ENCODE measurements around the gene RPL22.
"Not testable (repeated sequence)": the region's sequence is repeated elsewhere in the genome, so short reads cannot be mapped to it uniquely, and the experiment has no call there.

Gene RPL22

DNA sequence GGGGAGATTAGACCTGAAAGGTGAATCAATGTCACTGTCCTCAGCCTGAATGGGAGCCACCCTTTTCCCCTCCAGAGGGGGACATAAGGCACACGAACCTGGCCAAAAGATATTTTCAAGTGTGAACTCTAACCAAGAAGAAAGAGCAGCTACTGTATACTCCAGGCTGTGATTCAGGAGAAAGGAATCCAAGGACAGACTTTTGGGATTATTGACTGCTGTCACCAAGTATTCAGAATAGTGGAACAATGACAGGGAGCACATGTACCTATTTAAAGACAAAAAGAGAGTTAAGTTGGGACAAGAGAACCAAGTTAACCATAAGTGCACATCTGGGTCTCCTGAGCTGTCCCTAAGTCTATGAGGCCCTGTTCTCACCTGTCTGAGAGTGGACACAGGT, 34.0 kb upstream of the RPL22 start:
- DNase-seq: no peak

DNA sequence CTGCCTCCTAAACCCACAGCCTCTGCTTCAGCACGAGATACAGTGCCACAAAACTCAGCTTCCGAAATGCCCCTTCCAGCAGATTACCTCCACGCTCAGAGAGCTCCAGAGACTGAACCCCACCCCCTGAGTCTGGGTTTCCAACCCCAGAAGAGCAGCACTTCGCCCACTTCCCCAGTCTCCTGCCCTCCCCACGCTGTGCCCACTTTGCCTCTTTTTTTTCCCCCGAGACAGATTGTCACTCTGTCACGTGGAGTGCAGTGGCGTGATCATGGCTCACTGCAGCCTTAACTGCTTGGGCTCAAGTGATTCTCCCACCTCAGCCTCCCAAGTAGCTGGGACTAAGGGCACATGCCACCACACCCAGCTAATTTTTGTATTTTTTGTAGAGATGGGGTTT, 26.3 kb upstream of the RPL22 start:
- no peak for DNase-seq

DNA sequence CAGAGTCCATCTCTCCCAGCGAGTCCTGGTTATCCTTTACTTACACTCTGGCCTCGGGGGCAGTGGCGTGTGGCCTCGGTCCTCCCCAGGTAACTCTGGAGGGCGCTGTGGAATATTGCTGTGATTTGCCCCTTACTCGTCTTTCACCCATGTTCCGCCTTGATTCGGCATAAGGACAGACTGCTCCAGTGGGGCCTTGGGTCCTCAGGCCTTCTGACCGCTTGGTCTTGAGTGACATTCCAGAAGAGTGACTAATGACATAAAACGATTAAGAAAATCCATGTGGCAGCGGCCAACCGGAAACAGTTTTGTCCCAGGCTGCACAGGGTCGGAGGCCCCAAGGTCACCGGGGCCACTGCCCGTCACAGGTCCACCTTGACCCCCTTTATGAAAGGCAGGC, 25.3 kb upstream of the RPL22 start:
- DNase-seq: no peak

DNA sequence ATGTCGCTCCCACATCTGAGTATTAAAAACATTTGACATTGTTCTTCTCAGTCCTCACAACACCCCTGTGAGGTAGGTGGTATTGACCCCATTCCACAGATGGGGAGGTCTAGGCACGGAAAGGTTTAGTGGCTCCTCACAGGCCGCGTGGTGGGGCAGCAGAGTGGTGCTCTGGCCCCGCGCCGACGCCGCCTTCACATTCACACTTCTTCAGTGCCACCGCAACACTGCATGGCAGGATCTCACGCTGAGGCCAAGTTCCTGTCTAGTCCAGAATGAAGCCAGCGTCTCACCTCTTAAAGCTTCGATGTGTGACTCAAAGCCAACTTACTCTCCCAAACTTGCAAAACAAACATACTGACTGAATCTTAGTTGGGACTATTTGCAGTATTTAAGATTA, 24.2 kb upstream of the RPL22 start:
- no peak for DNase-seq

DNA sequence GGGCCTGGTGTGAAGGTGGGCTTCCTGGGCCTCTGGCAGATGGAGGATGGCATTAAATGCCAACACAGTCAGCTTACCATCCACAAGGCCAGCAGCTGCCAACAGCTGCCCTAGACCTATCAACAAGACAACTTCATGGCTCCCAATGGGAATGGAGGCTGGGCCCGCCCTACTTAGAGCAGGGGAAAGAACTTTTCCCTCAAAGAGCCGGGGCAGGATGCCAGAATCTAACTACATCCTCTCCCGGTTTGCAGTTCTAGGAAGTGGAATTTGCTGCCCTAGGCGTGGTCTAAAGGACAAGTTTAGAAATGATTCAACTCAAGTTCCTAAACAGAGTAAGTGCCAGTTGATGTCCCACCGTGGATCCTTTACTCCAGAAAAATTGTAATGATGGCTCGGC, 23.2 kb upstream of the RPL22 start:
- no peak for DNase-seq

DNA sequence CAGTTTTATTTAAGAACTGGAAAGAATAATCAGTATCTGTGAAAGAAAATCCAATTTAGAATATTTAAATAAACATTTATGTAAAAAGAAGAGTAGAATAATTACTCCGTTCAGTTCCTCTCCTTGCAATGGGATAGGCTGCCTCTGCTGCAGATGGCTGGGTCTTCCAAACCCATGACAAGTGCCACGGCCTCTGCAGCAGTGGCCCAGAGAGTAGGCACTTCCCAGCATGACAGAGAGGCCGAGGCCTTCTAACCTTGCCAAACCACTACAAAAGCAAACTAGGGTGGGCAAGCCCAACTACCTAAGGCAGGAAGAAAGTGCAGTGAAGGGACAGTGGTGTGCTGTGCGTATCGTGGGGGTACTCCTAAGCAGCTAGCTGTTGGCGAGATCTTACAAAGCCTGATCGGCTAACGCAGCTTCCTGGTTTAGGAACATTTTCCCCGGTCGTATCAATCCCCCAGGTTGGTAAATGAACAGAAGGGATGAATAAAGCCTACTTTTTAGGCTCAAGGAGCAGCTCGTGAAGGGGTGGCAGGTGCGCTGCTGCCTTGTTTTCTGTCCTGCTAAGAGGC, 21.9 kb upstream of the RPL22 start:
- peak; percentile 35 for DNase-seq

DNA sequence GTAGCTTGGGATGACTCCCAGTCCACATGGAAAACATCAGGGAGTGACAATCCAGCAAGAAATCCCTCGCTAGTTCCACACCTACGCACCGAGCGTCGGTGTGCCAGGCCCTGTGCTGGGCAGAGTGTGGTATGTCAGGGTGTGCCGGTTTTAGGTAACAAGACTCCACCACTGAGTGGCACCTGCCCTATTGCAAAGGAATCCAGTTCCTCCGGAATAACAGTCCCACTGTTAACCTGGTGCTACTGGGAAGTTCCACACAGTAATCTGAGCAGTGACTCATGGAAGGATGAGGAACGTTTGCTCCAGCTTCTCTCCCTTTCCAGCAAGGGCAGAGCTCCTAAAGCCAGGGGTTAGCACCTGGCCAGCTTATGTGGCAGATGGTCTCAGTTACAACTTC, 20.8 kb upstream of the RPL22 start:
- peak; percentile 52 for DNase-seq

DNA sequence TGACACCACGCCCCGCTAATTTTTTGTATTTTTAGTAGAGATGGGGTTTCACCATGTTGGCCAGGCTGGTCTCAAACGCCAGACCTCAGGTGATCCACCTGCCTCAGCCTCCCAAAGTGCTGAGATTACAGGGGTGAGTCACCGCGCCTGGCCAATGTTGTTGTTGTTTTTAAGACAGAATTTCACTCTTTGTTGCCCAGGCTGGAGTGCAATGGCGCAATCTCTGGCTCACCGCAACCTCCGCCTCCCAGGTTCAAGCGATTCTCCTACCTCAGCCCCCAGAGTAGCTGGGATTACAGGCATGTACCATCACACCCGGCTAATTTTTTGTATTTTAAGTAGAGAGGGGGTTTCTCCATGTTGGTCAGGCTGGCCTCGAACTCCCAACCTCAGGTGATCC, 20.2 kb upstream of the RPL22 start:
- DNase-seq: not testable (repeated sequence)

DNA sequence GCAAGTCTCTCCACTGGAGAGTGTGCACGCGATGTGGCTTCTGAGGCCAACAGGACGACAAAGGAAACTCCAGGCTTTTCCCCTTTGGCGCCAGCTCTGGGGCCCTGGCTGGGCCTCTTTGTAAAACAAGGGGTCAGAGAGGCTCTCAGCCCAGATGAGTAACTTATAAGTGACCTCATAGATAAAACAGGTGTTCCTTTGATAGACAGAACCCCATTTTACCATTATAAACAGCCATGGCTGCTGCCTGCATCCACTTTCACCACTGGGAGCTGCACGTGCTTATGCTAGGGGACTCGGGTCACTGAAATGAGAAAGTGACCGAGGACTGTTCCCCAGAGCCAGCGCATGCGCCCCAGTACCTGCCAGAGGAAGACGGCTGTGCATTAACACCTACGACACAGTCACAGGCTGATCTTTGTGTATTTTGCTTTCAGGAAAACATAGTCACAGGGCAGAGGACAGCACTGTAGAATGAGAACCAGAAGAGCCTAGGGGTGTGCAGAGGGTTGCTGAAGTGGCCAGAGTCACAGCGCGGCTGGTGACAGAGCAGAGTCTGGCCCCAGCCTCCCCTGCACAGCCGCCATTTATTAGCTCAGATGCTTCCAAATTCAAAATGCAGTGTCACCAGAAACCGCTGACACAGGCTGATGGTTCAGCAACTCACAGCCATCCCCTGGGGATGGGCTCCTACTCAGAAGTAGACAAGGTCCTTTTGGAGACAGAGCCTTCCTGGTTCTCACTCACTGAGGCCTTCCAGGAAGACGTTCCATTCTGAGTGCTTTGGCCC, 19.2 kb upstream of the RPL22 start:
- peak; percentile 85 for DNase-seq

DNA sequence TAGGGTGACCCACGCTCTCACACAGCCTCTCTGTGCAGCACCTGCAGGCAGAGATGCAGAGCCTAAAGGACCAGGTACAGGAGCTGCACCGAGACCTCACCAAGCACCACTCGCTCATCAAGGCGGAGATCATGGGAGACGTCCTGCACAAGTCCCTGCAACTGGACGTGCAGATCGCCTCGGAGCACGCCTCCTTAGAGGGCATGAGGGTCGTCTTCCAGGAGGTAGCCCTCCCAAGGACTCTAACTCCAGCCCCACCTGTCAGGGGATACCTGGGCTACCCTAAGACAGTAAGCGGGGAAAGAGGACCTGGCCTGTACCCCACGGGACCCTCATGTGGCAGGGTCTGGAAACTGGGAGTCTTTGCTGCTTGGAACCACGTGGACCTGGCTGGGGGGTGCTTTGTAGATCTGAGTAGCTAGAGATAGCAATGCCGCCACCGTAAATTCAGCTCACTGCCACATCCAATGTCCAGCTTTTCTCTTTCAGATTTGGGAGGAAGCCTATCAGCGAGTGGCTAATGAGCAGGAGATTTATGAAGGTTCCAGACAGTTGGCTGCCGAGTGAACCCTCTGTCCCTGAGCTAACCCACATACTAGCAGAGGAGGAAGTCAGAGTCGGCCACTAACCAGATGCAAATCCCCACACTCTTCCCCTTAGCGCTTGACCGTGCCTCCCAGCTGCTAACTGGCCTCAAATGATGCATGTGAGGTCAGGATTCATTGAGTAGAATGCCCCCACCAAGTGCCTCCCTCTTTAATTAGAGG, 13.0 kb upstream of the RPL22 start:
- DNase-seq: no peak

DNA sequence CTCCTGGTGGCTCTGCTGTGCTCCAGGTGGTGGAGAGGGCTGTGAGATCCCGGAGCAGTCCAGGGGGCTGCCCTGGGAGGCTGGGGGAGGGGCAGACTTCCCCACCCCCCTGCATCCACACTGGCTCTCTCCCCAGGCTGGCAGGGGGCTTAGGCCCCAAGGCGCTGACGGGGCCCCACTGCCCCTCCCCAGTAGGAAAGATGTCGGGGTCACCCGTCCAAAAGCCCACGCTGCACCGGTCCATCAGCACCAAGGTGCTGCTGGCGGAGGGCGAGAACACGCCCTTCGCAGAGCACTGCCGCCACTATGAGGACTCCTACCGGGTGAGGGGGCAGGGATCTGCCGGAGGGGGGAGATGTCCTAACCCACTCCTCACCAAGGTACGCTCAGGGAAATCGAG, 12.3 kb upstream of the RPL22 start:
- no peak for DNase-seq

DNA sequence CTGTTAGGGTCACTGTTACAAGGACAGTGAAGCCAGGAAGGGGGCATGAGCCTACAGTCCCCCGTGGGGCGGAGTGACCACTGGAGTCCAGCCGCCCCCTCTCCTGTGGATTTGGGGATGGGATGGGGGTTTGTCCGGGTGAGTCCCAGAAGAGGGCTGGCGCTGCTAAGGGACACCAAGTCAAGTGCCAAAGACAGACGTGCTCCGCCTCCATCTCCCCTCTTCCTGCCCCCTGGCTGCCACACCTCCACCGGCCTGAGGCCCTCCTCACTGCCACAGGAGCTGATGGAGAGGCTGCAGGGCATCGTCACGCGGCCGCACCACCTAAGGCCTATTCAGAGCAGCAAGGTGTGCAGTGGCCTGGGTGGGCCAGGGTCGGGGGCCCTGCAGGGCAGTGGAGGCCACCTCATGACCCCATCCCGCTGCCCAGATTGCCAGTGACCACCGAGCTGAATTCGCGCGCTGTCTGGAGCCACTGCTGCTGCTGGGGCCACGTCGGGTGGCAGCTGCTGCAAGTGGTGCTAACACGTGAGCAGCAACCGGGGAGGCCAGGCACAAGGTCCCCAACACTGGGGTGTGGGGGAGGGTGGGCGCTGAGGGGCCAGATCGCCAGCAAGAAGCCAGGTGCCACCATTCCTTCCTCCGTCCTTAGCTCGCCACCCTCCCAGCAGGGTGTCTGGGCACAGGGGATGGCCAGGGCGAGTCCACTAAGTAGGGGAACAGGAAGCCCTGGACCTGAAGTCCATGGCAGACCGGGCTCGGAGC, 11.4 kb upstream of the RPL22 start:
- no peak for DNase-seq

DNA sequence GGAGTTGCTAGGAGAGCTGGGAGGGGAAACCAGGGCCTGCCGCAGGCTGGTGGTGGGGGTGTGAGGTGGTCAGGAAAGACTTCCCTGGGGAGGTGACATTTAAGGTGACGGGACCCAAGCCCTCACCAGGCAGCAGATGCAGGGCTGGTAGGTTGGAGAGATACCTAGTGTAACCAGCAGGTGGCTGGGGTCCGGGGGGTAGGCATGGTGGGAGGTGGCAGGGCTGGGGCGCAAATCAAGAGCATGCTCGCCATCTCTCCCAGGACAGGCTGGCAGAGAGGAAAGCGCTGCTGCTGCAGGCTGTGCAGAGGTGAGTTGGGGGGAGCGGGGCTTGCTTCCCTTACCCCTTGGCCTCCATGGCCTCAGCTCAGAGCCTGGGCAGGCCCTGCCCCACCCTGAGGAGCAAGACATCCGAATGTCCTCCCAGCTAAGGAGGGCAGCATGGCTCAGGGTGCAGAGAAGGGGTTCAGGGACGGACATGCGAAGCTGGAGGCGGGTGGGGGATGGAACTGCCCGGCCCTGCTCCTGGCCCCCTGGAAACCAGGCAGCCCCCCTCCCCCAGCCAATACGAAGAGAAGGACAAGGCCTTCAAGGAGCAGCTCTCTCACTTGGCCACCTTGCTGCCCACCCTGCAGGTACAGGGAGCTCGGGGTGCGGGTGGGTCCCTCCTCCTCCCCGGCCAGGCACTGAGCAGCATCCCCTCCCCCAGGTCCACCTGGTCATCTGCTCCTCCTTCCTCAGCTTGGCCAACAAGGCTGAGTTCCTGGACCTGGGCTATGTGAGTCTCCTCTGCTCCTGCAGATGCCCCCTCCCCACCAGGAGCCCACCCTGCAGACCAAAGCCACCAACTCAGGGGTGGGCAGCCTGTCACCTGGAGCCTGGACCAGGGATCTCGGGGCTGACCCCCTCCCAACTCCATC, 10.5 kb upstream of the RPL22 start:
- DNase-seq: peak; percentile 21

DNA sequence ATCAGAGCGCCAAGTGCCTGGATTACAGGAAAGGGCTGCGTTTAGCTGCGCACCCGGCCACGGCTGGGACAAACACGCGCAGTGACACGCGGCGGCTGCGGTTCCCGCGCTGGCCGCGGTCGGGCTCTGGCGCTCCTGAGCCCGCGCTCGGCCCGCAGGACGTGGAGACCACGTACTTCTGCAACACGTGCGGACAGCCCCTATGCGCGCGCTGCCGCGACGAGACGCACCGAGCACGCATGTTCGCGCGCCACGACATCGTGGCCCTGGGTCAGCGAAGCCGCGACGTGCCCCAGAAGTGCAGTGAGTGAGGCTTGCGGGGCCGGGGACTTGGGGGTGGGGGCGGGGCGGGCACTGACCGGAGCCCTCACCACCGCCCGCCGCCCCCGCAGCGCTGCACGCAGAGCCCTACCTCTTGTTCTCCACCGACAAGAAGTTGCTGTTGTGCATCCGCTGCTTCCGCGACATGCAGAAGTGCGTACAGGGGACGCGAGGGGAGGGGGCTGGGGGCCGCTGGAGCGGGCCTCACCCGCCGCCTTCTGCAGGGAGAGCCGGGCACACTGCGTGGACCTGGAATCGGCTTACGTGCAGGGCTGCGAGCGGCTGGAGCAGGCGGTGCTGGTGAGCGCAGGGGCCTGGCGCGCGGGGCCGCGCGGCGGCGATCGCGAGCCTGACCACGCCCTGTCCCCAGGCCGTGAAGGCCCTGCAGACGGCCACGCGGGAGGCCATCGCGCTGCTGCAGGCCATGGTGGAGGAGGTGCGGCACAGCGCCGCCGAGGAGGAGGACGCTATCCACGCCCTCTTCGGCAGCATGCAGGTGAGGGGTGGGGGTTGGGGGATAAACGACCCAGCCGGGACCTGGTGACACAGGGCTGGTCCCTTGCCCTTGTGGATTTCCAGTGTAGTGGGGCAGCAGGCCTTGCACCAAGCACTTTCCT, 9.6 kb upstream of the RPL22 start:
- DNase-seq: no peak

DNA sequence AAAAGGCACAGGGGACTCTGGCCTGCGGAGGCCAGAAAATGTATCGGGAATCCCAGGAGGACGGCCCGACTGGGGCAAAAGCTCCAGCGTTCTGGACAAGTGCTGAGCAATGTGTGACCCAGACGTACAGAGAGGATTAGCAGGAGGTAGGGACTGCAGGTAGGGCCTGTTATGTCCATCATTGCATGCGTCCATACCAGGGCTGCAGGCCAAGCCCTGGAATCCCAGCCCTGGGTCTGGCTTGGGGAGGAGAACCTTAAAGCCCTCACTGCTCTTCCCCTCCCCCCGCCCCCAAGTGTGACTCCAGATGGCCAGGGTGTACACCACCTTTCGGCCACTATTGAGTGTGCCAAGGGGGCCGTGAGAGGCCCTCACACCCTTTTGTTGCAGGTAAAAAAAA, 8.5 kb upstream of the RPL22 start:
- DNase-seq: peak; percentile 33

DNA sequence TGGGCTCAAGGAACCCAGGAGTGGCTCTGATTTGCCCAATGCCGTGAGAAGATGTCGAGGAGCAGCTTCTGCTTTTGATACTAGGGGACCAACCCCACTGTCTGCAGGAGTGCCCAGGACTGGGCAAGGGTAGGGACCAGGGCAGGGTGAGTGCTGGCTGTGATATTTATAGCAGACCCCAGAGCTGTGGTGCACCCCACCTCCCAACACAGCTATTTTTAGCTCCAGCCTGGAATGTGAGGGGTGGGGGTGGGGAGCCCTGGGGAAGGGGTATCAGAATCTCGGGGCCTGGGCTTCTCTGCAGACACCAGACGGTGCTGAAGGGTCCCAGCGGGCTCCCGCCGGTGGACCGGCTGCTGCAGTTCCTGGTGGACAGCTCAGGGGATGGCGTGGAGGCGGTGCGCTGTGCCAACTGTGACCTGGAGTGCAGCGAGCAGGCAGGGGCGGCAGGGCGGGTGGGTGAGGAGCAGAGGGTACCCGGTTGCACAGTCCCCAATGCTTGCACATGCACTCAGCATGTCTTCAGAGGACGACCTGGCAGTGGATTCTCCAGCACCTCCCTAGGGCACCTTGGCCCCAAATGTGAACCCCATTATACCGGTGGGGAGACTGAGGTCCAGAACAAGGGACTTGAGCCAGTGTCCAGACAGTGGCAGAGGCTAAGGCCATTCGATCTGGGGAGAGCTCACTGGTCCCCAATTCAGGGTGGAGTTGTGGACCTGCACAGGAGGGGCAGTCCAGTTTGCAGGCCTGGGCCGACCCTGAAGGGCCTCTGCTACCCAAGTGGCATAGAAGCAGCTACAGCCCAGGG, 7.9 kb upstream of the RPL22 start:
- no peak for DNase-seq

DNA sequence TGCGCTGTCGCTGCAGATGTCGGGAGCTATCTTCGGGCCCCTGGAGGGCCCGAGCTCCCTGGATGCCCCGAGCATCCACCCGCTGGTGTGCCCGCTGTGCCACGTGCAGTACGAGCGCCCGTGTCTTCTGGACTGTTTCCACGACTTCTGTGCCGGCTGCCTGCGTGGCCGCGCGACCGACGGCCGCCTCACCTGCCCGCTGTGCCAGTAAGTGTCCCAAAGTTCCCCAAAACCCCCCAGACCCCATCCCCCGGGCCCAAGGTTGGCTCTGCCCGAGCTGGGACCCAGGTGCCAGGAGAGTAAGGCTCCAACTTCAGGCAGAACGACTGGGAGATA, 7.1 kb upstream of the RPL22 start:
- DNase-seq: no peak

DNA sequence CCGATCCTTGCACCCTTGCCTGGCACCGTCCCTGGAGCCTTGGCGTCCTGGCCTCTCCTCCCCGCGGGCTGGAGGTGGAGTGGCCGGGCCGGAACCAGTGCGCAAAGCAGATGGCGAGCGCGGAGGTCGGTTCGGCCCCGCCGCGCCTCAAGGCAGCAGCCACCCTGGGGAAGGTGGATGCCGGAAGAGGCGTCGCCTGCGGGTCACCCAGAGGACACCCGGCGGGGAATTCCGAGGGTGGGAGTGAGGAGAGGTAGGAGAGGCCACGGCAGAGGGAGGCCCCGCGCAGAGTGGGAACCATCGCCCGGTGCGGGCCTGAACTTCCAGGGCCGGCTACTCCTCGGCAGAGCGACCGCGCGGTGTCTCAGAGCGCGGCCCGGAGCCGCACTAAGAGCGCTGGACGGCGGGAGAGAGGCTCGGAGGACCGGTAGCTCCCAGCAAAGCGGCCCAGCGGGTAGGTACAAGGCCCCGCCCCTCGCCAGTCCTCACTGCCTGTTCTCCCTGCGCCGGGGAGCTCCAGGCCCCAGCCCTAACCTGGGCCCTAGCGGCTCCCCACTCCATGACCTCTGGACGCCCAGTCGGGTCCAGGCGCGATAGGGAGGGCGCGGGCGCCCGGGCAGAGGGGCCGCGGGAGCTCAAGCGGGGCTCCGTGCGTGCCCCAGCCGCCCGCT, 6.6 kb upstream of the RPL22 start, which contains the start of gene RNF207:
TSS of gene RNF207 (plus strand) at position 271 of the 671 bp plus-strand sequence. CDS start 417 bp downstream, outside the sequence.
- peak; percentile 96 for DNase-seq

DNA sequence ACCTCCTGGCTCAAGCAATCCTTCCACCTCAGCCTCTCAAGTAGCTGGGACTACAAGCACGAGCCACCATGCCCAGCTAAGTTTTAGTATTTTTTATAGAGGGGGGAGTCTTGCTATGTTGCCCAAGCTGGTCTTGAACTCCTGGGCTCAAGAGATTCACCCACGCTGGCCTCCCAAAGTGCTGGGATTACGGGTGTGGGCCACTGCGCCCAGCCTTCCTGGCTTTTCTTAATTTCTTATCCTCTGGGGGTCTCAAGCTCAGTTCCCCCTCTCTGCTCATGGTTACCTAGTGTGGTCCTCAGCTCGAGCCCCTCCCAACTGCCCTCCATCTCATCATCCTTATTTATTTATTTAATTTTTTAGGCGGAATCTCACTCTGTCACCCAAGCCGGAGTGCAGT, 2.9 kb upstream of the RPL22 start:
- no peak for DNase-seq

Measured in DMS53 (cell line).